NK-92 (cell line): ENCODE data around the gene TSPAN2.

Experiments used
- DNase-seq: peaks from one replicate; lab custom pipeline; 2025; ENCODE audit not compliant: unreplicated experiment; lab: John Stamatoyannopoulos, UW

The TSPAN2 gene

GRCh38 chr1:115114308-115114707 is 25.0 kb upstream of the TSPAN2 start:
- DNase-seq = no peak

- DNase-seq = no peak
These were observed 24.5 kb upstream of the TSPAN2 start for GRCh38 chr1:115113766-115114165.

- DNase-seq = no peak
These were observed 23.4 kb upstream of the TSPAN2 start for GRCh38 chr1:115112496-115113375.

GRCh38 chr1:115107516-115108260 is 18.4 kb upstream of the TSPAN2 start:
- DNase-seq = no peak

- DNase-seq = no peak
These were observed 16.5 kb upstream of the TSPAN2 start for GRCh38 chr1:115105831-115106230.

GRCh38 chr1:115099693-115100050 is 10.4 kb upstream of the TSPAN2 start:
- DNase-seq = no peak

GRCh38 chr1:115098979-115099692 is 9.8 kb upstream of the TSPAN2 start:
- peak; percentile 35 for DNase-seq

GRCh38 chr1:115092175-115092574 is 2.9 kb upstream of the TSPAN2 start:
- no peak for DNase-seq

GRCh38 chr1:115091572-115091971 is 2.3 kb upstream of the TSPAN2 start:
- no peak for DNase-seq

GRCh38 chr1:115090956-115091355 is 1.7 kb upstream of the TSPAN2 start:
- no peak for DNase-seq

- no peak for DNase-seq
These were observed 1.2 kb upstream of the TSPAN2 start for GRCh38 chr1:115090540-115090939.

GRCh38 chr1:115090186-115090490 is 835 bp upstream of the TSPAN2 start:
- no peak for DNase-seq

- DNase-seq = no peak
These were observed 358 bp downstream of the TSPAN2 start for GRCh38 chr1:115088871-115089419.

- no peak for DNase-seq
These were observed 1.1 kb downstream of the TSPAN2 start for GRCh38 chr1:115088115-115088778.

- DNase-seq = no peak
These were observed 3.0 kb downstream of the TSPAN2 start for GRCh38 chr1:115086176-115086830.

GRCh38 chr1:115084902-115085511 is 4.3 kb downstream of the TSPAN2 start:
- no peak for DNase-seq

- no peak for DNase-seq
These were observed 6.4 kb downstream of the TSPAN2 start for GRCh38 chr1:115082949-115083348.

GRCh38 chr1:115078708-115079107 is 10.6 kb downstream of the TSPAN2 start:
- DNase-seq = no peak

GRCh38 chr1:115077984-115078330 is 11.3 kb downstream of the TSPAN2 start:
- no peak for DNase-seq

- DNase-seq = no peak
These were observed 11.9 kb downstream of the TSPAN2 start for GRCh38 chr1:115077286-115077983.
